ENCODE results near the gene SNRK.

SNRK gene

GRCh38 chr3:43317461-43318316, 31.3 kb downstream of the SNRK start:
- DNase-seq (ENCODE audit: low read depth), result peak; percentile 73
- no peak overlapping the region for H3K4me3 ChIP-seq (ENCODE audit: control insufficient read depth, low read depth, low read length)

DNA sequence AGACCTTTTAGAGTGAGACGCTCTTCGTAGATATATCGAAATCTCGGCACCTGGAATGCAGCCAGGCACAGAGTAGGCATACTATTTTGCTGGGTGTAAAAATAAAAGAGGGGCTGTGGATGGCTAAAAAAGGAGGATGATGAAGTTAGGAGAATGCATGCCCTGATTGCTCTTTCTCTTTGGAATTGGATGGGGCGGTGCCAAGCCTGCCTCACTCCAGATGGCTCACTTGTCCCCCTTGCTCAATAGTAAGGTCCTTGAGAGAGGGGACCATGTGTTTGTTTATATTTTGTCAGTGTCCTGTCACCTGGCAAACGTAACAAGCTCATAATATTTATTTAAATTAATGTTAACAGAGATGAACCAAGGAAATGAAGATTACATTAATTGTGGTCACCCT, 33.0 kb downstream of the SNRK start:
- H3K4me3 ChIP-seq (ENCODE audit: control insufficient read depth, low read depth, low read length), result no peak overlapping the region
- DNase-seq (ENCODE audit: low read depth), result peak; percentile 8
- TF ChIP-seq CTCF (conservative IDR thresholded peaks at IDR 0.05; ENCODE audit: control insufficient read depth, insufficient read depth, low read depth, low read length), result no peak

More at GRCh38 chr3:43317461-43318316, 31.3 kb downstream of the SNRK start:
- no peak for TF ChIP-seq CTCF (conservative IDR thresholded peaks at IDR 0.05; ENCODE audit: control insufficient read depth, insufficient read depth, low read depth, low read length)

GRCh38 chr3:43319794-43320193, 33.5 kb downstream of the SNRK start:
- no peak overlapping the region for H3K4me3 ChIP-seq (ENCODE audit: control insufficient read depth, low read depth, low read length)
- peak; percentile 11 for DNase-seq (ENCODE audit: low read depth)
- TF ChIP-seq CTCF (conservative IDR thresholded peaks at IDR 0.05; ENCODE audit: control insufficient read depth, insufficient read depth, low read depth, low read length), result no peak

DNA sequence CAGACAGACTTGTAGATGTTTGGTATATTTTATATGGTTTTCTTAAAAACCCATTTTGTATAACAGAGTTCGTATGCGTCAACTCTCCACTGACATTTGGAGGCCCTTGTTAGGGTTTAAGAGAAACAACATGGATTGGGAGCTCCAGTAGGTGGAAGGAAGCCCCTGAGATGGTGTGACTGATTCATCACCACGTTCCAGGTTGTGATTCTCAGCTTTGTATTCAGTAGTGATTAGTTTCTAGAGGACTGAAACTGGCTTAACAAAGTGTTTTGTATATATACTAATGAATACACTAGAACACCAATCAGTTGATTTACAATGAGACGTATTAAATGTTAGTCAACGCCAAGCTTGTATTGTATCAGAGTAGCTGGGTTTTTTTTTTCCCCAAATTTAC, 33.9 kb downstream of the SNRK start:
- H3K4me3 ChIP-seq (ENCODE audit: control insufficient read depth, low read depth, low read length), result no peak overlapping the region
- no peak for TF ChIP-seq CTCF (conservative IDR thresholded peaks at IDR 0.05; ENCODE audit: control insufficient read depth, insufficient read depth, low read depth, low read length)
- DNase-seq (ENCODE audit: low read depth), result no peak

GRCh38 chr3:43323541-43323940, 37.2 kb downstream of the SNRK start:
- no peak for TF ChIP-seq CTCF (conservative IDR thresholded peaks at IDR 0.05; ENCODE audit: control insufficient read depth, insufficient read depth, low read depth, low read length)
- no peak for DNase-seq (ENCODE audit: low read depth)
- no peak overlapping the region for H3K4me3 ChIP-seq (ENCODE audit: control insufficient read depth, low read depth, low read length)

- DNase-seq (ENCODE audit: low read depth), result peak; percentile 50
- H3K4me3 ChIP-seq (ENCODE audit: control insufficient read depth, low read depth, low read length), result no peak overlapping the region
These were observed 40.7 kb downstream of the SNRK start for GRCh38 chr3:43326891-43327581.

More at GRCh38 chr3:43326891-43327581, 40.7 kb downstream of the SNRK start:
- TF ChIP-seq CTCF (conservative IDR thresholded peaks at IDR 0.05; ENCODE audit: control insufficient read depth, insufficient read depth, low read depth, low read length), result no peak

Measured in fibroblast of mammary gland (primary cell).